ENCODE measurements around the gene UBA5. TPM values are rescaled to one million over a fixed set of nuclear protein-coding genes. Genes with fewer than 3 reads are reported as not detected.

The UBA5 gene
- total RNA-seq, 1 donor from 2014 or later: 23.7 TPM

DNA sequence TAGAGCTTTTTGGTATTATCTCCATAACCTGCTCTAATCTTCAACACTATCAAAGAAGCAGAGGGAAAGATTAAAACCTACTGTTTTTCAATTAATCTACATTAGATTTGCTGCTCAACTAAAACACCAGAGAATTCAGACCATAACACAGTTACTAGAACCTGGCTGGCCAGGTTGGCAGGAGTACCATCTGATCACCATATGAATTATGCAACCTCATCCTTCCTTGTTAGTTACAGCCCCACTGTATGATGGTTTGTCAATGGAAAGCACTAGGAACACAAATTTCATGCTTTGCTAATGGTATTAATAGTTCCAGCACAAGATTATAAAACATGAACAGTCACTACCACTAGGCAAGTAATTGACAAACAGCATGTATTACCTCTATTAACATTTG lies 56.2 kb downstream of the UBA5 start:
- DNase-seq (ENCODE audit: low read depth in 2 of 2): no peak

DNA sequence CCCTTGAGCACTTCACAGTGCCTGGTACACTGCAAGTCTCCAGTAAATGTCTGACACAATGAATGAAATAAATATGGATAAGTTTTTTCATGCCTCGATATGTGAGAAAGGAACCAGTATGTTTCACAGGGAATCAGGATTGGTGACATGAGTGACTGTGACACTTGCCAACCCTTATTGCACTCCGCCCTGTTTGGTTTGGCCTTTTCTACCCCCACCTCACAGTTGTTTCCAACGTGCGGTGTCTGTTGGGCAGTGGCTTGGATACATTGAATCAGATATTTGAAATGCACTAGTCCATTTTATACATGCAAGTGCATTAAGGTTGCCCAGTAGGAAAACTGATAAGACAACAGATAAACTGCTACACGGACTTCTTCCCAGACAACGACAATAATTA lies 60.1 kb downstream of the UBA5 start:
- no peak for DNase-seq (ENCODE audit: low read depth in 2 of 2)

DNA sequence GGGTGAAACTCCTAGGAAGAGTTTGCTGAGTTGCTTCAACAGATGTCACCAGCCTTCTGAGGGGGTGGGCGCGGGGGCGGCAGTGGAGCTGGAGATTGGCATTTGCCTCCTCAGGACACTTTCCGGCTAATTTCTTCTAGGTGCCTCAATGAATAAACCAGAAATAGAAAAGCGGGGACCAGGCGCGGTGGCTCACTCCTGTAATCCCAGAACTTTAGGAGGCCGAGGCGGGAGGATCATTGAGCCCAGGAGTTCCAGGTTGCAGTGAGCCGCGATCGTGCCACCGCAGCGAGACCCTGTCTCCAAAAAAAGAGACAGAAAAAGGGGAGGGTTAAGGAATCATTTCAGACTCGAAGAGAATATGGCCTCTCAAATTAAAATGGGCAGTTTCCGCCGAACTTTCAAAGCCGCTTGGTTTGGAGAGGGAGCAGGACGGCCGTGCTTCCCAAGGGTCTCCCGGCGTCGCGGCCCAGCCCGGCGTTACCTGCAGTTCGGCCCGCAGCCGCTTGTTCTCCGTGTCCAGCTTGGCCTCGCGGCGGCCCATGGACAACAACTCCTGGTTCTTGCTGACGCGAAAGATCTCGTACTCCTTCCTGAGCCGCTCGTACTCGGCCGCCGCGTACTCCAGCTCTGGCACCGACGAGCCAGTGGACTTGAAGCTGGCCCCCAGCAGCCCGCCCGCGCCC lies 61.5 kb downstream of the UBA5 start:
- peak; percentile 56 to 81 for DNase-seq (ENCODE audit: low read depth in 2 of 2)

DNA sequence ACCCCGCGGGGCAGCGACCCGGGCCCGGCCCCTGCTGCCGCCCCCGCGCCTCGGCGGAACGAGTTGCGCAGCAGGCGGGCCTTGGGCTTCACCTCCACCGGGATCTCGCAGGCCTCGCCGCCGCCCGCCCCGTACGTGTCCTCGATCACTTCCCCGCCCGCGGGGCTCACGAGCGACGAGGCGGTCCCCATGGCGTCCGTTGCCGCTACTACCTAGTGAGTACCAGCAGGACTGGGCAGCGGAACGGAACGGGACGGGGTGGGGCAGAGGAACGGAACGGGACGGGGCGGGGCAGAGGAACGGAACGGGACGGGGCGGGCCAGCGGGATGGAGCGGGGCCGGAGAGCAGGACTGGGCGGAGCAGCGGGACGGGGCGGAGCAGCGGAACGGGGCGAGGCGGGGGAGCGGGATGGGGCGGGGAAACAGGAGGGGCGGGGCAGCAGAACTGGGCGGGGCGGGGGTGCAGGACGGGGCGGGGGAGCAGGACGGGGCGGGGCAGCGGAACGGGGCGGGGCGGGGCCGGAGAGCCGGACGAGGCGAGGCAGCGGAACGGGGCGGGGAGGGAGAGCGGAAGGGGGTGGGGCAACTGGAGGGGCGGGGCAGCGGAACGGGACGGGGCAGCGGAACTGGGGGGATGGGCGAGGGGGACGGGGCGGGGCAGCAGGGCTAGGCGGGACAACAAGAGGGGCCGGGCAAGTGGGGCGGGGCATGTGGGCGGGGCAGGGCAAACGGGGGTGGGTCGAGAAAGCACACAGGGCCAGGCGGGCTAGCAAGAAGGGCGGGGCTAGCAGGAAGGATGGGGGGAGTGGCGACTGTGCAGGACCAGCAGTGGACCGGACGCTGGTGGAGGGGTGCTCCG lies 62.3 kb downstream of the UBA5 start, which contains the start of gene NPHP3:
Gene NPHP3, minus strand, starts transcription at position 245 of the 859 bp plus-strand sequence. Its CDS starts 54 bp downstream, at position 191.
- peak; percentile 85 to 98 for DNase-seq (ENCODE audit: low read depth in 2 of 2)

DNA sequence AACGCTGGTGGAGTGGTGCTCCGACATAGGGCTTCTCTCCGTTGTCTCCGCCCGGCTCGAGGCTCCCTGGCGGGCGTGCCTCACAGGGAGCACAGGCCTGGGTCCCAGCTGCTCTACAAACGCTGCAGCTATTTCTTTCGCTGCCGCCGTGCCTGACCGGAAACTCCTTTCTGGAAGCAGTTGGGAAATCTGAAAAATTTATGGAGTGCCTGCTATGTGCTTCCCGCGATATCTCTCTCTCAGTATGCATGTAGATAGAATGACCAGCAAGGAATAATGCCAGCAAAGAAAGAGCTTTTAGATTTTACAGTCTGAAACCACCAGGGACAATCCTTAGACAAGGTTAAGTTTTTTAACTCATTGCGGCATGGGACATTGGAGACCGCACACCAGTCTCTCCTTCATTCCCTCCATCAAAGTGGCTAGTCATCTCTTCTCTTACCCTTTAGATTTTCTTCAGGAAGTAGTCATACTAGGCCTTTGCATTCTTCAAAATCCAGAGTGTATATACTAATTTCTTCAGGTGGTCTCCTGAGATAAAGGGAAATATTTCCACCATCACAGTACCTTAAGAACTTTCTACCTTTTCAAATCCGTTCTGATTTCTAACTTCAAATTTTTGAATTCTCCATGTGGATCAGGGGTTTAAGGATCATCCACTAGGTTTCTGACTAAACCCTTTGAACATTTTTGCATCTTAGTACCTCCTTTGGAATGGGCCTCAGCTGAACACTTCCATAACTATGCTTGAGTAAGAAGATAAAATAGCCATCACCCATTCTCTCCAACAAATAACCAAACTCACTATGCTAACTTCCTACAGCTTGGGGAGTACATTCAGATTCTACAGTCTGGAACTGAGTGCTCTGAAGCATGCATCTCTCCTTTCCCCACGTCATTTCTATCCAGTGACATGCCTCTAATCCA lies 63.2 kb downstream of the UBA5 start:
- DNase-seq (ENCODE audit: low read depth in 2 of 2): no peak

DNA sequence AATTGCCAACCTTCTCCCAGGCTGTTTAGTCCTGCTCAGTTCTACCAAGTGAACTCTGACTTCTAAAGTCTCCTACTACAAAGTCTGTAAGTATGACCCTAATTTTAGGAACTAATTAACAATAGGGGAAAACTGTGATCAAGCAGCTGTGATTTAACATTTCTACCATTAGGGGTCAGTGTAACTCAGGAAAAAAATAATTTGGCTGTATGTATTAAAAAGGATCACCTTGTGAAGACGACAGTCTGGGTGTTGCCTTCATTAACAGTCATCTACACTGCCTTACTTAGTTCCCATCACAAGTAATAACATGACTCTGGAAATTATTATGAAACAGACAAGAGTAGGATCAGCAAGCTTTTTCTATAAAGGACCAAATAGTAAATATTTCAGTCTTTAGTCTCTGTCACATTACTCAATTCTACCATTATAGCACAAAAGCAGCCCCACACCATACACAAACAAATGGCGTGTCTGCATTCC lies 66.3 kb downstream of the UBA5 start:
- peak in 1 of 2 donors; percentile 50 for DNase-seq (ENCODE audit: low read depth in 2 of 2)

Other genes with a start within 250 kb of the UBA5 start
- 40.5 and 48.5 TPM in 2 replicates for gene DNAJC13, start 242.8 kb upstream of the UBA5 start, total RNA-seq
- under 0.01 and 0.13 TPM in 2 replicates for gene ACKR4, start 63.1 kb upstream of the UBA5 start, total RNA-seq
- gene ACAD11, start 520 bp upstream of the UBA5 start, total RNA-seq: 14.7 and 16.6 TPM in 2 replicates
- 14.1 and 21.0 TPM in 2 replicates for gene NPHP3, start 62.1 kb downstream of the UBA5 start, total RNA-seq